ENCODE measurements around the gene ACO2.
"Not testable (repeated sequence)": the region's sequence is repeated elsewhere in the genome, so short reads cannot be mapped to it uniquely, and the experiment has no call there.

Gene ACO2

GRCh38 chr22:41468381-41469217 lies at the start of gene ACO2, which contains the start of gene PHF5A:
ACO2 (plus strand) TSS chr22:41469117; CDS start chr22:41469147, 30 bp downstream.
PHF5A (minus strand) TSS chr22:41468692; CDS start chr22:41468653, 39 bp downstream.
- DNase-seq, result peak; percentile 96 to 99 (median 99)

DNA sequence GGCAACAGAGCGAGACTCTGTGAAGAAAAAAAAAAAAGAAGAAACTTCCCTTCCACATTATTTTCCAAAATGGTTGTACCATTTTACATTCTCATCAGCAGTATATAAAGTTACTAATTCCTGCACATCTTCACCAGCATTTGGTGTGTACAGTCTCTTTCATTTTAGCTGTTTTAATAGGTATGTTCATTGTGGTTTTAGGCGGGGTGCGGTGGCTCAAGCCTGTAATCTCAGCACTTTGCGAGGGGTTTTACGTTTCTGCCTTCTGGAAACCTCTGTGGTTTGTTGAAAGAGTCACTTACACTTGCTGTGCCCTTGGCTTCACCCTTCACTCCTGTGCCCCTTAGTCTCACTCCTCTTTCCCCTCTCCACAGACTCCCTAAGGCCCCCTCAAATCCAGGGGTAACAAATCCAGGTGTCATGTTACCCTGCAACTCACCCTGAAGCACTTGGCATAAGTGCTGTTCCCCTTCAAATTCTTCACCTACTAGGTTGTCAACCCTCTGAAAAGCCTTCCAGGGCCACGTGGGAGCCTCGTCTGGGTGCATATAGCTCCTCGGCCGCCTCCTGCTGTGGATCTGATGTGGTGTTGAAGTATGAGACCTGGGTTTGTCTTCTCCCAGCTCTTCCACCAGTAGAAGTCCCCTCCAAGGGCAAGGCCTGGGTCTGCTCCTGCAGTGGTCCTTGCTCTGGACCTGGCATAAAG lies 43.1 kb upstream of the ACO2 start:
- no peak for DNase-seq

DNA sequence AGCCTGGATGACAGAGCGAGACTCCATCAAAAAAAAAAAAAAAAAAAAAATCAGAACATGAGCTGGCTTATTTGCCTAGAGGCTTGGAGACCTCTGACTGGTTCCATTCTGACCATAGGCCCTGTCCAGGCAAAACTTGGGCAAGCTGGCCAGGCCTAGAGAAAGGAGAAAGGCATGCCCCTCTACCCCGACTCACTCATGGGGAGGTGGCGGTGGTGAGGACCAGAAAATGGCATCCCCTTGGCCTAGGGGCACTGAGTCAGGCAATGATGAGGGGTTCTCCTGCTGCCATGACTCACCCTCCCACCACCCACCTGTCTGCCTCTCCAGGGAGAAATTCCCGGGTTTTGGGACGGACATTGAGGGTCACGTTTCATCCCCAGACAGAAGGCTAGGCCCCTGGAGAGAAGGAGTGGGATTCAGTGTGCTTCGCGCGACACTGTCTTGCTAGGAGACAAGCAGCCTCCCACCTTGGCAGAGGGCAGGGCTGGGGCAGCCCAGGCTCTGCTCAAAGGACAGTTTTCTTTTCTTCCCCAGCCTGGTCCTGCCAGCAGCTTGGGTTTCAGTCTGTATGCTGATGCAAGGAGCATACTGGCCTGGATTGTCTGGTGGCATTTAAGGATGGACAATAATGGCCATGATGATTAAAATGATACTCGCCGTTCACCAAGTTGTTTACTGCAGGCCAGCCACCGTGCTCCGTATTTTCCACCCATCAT lies 39.5 kb upstream of the ACO2 start:
- no peak for DNase-seq

DNA sequence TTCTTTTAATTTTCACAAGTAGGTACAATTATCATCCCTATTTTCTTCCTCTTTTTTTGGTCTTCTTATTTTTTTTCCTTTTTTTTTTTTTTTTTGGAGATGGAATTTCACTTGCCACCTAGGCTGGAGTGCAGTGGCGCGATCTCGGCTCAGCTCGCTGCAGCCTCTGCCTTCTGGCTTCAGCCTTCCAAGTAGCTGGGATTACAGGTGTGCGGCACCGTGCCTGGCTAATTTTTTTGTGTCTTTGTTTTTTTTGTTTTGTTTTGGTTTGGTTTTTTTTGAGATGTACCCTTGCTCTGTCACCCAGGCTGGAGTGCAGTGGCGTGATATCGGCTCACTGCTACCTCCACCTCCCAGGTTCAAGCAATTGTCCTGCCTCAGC lies 39.0 kb upstream of the ACO2 start:
- DNase-seq, result no peak

GRCh38 chr22:41431656-41432055 lies 37.3 kb upstream of the ACO2 start:
- no peak for DNase-seq

DNA sequence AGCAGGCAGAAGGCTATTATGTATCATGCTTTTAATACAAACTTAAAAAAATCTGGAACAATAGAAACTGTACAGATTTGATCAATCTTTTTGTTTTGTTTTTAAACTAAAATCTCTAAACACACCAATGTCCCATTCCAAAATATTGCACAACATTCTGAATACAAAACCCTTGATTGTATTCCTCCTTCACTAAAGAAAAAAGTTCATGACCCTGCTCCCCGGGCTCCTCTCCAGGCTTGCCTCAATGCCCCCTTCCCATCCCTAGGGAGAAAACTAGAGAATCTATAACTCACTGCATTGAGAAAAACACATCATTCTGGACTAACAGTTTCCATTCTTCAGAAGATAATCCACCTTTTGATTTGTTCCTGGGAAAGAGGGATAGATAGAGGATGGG lies 35.4 kb upstream of the ACO2 start:
- DNase-seq, result not testable (repeated sequence)

DNA sequence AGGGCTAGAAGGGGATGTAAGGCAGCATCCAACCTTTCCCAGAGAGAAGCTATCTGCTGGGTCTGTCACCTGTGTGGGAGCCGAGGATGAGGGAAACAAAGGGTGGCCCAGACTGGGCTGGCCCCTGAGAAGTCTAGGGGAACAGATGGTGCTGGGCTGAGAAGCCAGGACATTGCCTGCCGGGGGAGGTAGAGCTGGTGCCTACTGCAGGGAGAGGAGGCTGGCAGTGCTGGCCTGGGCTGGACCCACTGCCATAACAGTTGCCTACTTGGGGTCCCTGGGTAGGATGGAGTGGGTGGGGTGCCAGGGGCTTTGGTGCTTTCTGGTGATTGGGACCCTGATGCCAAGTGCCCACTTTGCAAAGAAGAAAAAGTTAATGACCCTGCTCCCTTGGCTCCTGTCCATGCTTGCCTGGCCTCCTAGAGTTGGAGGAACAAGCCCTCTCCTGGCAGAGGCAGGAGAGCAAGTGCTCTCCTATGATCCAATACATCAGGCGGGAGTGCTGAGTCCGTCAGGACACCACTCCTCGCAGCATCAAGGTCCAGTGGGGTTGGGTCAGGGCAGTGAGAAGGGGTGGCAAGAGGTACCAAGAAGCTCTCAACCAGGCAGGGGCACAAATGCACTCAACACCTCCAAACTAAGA lies 34.4 kb upstream of the ACO2 start:
- not testable (repeated sequence) for DNase-seq

GRCh38 chr22:41435560-41435959 lies 33.4 kb upstream of the ACO2 start:
- DNase-seq, result no peak

DNA sequence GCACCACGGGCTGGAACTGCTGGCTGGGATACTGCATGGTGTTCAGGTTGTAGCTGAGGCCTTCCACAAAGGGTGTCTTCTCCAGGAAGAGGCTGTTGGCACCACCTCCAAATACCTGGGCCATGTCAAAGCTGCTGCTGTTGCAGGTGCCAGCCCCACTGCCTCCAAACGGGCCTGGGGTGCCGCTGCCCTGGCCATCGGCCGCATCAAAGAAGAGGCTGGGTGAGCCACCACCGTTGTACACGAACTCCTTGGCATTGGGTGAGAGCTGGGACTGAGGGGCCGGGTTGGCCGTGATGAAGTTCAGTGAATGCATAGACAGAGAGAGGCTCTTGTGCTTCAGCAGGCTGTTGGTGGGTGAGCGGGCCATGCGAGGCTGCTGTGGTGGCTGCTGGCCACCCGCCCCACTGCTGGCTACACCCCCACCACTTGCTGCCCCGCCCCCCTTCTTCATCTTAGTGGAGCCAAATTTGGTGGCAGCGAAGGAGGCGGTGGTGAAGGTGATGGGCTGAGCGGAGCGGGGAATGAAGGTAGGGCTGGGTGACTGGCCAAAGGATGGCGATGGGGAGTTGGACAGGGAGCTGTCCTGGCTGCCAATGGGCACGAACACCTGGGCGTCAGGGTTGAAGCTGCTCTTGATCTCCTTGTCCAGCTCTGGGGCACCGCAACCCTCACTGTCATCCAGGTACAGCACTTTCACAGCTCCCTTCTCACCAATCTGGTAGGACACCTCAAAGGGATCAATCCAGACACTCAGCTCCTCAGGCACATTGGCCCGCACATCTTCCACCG lies 32.4 kb upstream of the ACO2 start:
- DNase-seq, result no peak

- DNase-seq, result no peak
Observed at GRCh38 chr22:41437198-41437597, 31.7 kb upstream of the ACO2 start.

GRCh38 chr22:41440511-41440910 lies 28.4 kb upstream of the ACO2 start:
- not testable (repeated sequence) for DNase-seq

DNA sequence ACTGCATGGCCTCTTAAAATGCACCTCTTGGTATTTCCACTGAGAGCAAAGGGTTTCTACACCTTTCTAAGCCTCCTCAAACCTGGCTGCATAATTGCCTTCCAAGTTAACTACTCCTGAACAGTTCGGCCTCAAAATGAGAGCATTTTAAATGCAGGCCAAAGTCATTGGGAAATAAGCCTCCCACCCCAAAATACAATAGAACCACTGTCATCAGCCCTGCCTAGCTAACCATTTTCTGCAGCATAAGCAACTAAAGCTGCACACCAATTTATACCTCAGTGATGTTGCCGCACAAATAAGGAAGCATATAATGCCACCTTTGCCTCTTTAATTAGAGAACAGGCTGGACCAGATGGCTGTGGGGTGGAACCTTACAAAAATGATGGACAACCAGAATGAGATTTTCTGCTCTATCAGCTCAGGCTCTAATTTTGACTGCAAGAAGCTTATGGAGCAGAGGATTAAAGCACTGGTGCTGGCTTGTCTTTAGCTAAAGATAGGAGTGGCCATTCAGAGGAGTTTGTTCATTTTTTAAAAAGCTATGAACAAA lies 26.6 kb upstream of the ACO2 start:
- DNase-seq, result no peak

DNA sequence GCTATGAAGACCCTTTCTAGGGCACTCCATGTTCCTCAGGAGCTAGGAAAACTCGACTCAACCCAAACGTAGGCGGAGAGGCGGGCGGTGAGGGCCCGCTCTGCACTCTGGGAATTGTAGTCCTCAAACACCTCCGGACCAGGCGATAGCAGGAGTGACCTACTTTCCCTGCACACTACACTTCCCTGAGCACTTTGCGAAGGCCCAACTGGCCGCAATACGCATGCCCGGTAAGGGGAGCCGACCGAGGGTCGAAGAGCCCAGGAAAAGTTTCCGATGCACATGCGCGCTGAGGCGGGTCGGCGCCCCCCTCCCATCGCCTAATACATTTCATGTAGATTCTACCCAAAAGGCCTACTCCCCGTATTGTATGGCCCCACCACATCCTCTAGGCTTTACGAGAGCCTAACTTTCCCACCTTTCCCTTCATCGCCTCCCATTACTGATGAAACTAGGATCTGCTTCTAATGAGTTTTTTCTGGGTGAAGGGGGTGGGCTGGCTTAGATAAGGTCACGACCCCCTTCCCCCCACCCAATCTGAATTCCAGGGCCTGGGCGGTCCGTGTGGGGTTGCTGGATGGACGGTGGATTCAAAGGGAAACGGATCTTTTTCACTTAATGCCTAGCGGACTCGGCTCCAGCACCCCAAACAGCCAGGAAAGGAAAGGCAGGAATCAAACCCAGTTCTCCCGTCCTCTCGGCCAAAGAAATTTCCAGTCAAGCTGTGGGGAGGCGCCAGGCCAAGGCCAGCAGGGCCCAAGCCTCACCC lies 24.4 kb upstream of the ACO2 start:
- DNase-seq, result peak; percentile 86 to 95 (median 90)

DNA sequence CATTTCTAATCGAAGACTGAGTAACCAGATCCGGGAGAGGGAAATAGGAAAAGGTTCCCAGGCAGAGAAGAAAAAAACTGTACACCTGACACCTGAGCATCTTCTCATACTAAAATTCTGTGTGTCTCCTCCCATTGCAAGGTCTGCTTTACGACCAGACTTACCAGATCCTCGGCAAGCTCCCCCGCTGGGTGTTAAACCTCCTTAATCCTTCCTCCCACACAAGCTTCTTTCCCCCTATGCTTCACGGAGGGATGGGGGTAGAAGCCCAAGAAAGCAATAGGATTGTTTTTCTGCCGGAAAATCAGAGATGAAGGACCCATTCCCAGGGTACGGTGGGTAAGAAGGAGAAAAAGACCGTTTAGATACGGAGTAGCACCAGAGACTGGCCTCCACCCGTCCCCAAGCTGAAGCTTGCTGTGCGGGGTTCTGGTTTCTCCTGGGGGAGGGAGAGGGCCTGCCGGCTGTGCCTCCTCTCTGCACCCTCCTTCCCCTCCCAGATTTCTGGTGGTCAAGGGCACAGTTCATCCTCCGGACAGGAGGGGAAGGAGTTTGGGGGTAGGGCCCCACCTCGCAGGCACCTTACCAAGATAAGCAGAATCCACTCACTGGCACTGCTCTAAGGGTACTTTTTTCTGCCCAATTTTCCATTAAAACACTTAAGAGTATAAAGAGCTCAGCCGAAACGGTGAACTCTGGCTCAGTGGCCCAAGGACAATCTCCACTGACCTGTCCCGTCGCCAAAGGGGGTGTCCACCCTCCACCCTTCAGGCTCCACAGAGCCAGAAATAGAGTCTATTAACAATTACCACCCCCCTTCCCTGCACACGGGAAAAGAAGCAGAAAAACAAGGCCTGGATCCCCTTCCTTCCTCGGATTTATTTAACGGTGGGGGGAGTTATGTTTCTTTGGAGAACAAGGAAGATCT lies 23.5 kb upstream of the ACO2 start:
- DNase-seq, result peak; percentile 9 to 55 (median 34)

DNA sequence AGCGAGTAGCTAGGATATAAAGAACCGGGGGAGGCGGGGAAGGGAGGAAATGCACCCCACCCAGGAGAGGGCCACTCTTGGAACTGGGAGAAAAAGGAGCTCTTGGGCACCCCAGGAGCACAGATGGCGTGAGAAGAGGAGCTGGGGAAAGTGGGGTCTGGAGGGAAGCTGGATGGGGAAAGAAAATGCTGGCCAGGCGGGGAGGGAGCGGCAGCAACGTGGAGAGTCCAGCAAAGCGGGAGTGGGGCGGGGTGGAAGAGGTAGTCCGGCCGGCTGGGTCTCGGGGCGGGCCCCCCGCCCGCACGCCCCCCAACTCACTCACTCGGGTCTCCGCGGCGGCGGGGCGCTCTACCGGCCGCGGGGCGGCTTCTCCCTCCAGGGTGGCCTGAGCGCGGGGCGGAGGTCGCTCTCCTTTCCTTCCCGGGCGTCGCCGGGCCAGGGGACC lies 22.8 kb upstream of the ACO2 start:
- peak in 1 of 3 experiments; percentile 55 for DNase-seq

DNA sequence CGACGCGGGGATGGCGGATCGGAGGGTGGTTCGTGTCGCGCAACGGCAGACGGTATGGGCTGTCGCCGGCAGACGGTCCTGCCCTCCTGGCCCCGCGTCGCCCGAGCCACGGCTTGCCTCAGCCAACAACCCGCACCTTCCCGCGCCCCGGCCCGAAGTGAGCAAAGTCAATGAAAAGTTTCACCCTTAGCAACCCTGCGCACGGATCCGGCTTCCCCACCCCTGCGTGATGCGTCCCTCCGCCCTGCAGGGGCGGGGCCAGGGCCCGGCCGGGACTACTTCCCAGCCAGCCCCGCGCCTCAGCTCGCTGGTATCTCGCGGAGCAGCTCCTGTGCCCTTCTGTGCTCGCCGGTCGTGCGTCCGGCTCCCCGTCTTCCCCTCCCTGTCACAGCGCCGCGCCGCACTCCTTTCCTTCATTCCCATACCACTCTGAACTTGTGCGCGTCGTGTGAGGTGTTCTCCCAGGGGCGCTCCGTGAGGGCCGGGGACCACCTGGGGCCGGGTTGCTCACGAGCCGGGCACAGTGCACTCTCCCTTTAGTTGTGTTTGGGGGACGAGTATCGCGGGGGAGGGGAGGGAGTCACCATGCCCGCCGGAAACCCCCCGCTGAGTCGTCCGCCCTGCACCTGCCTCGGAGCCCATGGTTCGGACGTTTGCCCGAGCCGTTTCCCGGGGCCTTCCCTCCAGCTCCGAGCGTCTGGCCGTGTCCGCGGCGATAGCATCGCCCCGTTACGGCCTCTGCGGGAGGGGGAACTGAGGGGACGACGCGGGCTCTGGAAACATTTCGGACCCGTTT lies 22.1 kb upstream of the ACO2 start, which contains the start of gene TOB2:
TSS of gene TOB2 (minus strand) at position 163 of the 796 bp plus-strand sequence. CDS start 9,456 bp downstream, outside the sequence.
- DNase-seq, result peak; percentile 88 to 94 (median 90)

- DNase-seq, result peak; percentile 40 to 74 (median 70)
Observed at GRCh38 chr22:41447435-41448188, 21.3 kb upstream of the ACO2 start.
